Activated CD8-positive, alpha-beta memory T cell treated with anti-CD3 and anti-CD28 coated beads, Interleukin-2, amount 50 U/mL, for 1 hour (primary cell): ENCODE data around the gene DUSP22.

Source experiments
- DNase-seq: peaks from one replicate; pipeline ENCODE4 v3.0.0-alpha.2; 2020; ENCODE audit errors: extremely low read depth

Gene DUSP22

GRCh38 chr6:380234-381218 lies 88.2 kb downstream of the DUSP22 start:
- no peak for DNase-seq

- DNase-seq, result no peak
Measured at GRCh38 chr6:381742-382461, 89.6 kb downstream of the DUSP22 start.

DNA sequence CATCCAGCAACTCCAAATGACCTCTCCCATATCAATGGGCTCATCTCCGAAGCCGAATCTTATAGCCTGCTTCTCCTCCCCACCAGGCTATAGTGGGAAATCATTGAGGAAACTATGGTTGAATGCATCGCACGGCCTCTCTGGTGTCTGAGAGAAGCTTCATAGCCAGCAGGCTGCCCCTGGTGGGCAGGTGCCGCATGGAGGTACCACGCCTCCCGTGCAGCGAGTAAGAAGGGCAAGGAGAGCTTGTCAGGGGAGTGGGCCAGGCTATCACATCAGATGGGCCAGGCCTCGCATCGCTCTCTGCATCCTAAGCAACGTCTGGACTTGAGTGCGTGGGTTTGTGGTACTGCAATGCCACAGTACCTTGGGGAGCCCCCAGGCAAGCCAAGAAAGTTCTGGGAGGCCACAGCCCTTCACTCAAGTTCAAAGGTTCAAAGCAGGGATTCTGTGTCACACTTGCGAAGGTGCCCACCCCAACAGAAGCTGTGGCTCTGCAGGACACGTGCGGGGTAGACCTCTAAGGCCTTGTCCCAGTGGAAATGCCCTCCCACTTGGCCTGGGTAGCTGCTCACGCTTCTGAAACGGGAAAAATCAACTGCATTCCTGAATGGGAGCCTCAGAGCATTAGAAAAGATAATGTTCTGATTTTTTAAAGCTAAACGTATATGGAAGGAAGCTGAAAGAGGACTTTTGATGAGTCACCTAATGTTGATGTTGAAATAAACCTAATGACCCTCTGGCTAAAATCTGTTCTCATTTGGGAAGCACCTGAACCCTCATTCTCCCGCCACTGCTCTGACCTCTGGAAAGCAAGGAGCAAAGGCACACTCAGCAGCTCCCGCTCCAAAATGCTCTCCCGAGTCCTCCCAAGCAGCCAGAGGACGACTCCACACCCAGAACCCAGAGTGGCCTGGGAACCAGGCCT lies 90.9 kb downstream of the DUSP22 start:
- no peak for DNase-seq

DNA sequence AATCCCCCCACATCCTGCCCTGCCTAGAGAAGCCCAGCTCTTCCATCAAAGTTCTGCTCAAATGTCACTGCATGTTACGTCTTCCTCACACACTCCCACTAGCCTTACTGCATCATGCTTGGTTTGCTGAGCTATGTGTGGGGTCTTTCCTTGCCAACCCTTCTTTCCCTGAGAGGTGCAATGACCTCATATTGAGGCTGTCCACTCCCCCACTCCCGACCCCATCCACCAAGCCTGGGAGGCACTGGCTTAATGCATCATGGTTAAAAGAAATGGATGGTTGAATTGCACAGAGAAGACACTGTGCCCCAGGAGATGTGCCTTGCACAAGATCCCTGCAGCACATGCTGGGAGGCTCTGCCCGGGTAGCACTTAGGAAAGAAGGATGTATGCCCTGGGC lies 91.6 kb downstream of the DUSP22 start:
- DNase-seq, result no peak

DNA sequence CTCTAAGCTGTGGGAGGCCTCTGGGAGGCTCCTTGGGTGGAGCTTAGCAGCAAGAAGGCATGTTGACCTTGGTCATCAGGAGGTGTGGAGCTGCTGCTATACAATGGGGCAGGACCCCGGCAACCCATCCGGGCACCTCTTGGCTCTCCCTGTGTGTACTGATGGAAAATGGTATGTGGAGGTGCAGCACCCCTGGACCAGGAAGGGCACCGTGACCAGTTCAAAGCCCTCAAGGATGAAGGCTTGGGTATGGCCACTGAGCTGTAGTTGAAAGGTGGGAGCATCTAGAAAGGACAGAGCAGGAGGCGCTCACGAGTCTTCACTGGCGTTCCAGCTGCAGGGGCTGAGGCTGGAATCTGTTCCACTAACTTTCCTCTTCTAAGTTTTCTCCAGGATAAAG lies 92.6 kb downstream of the DUSP22 start:
- no peak for DNase-seq

DNA sequence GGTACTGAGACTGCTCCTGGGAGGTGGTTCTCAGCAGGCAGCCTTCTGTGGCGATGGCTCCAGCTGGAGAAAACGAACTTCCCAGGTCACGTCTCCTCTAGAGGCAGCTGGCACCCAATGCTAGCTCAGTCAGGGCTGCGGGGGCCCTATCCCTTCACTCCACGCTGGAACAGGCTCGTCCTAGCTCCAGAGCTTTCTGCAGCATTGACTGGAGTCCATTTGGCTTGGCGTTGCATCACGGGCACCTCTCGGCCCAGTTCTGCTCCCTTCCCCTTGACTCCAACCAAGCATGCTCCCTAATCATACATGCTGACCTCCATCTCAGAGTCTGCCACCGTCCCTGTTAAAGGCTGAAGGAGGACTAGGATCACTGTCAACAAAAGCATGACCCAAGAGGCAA lies 93.3 kb downstream of the DUSP22 start:
- DNase-seq, result no peak

DNA sequence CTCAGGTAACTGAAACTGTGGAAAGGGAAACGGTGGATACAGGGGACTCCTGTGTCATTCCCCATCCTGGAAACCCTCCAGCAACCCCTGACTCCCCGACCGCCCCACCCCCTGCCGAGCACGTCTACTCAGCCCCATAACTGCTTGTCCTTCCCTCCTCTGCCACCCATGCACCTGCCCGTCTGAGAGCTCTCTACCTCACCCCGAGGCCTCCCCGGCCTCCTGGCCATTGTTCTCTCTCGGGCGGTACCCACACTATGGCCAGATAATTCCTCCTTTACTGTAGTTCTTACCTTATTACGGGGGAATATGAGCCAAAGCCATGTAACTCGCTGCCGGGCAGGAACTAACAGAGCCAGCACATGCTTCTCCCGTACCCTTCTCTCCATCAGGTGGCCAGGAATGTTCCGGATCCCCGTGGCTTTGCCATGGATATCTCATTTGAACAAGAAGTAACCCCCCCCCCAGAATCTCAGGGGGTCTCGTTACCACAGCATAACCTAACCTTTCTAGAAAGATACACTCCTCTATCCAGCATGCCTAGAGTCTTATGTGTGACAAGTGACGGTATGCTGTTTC lies 94.5 kb downstream of the DUSP22 start:
- DNase-seq, result no peak

- no peak for DNase-seq
Measured at GRCh38 chr6:387293-387741, 95.0 kb downstream of the DUSP22 start.

- no peak for DNase-seq
Measured at GRCh38 chr6:388202-388903, 96.1 kb downstream of the DUSP22 start.

DNA sequence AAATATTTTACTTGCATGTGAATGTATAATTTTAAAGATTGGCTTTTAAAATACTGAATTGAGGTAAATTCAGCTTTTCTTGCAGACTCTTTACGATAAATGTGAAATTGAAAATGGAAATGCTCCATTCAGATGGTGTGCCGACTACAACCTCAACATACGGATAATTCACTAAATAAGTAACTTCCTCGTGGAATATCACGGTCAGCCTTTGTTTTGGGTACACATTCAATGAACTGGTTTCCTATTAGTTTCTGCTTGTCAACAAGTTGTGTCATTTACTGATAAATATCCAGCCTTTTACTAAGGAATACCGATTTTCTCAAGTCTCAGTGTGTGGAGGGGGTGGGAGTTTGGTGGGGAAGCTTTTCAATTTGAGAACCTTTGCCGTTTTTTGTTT lies 96.9 kb downstream of the DUSP22 start:
- DNase-seq, result no peak

DNA sequence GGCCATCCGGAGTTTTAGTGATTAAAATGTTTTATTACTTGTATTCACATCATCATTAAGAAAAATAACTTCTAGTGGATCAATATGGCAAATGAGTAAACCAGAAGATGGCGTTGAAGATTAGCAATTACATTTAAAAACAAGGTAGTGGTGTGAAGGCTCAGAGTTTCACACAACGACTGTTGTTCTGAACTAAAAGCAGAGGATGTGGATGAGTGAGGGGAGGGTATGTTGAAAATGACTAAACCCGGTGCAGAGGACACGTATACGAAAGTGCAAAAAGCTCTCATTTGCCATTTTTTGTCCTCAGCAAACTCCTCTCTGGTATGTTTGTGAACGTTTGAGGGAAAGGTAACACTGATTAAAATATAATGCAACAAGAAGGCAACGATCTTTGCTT lies 97.3 kb downstream of the DUSP22 start:
- no peak for DNase-seq

DNA sequence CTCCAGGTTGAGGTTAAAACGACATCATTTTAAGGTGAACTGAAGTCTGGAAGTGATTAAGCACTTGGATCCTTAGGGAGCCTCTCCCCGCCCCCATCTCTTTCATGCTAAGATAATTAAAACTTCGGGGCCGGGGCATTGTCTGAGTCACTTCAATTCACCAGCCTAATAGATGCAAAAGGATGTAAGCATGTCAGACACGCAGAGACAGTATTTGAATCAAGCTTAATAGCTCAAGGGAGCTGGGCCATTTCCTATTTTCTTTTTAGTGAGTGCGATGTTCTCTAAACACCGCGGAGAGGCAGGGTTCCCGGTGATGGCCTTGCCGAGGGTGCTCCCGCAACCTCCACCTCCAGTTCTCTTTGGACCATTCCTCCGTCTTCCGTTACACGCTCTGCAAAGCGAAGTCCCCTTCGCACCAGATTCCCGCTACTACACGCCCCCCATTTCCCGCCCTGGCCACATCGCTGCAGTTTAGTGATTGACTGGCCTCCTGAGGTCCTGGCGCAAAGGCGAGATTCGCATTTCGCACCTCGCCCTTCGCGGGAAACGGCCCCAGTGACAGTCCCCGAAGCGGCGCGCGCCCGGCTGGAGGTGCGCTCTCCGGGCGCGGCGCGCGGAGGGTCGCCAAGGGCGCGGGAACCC lies 98.7 kb downstream of the DUSP22 start:
- no peak for DNase-seq

DNA sequence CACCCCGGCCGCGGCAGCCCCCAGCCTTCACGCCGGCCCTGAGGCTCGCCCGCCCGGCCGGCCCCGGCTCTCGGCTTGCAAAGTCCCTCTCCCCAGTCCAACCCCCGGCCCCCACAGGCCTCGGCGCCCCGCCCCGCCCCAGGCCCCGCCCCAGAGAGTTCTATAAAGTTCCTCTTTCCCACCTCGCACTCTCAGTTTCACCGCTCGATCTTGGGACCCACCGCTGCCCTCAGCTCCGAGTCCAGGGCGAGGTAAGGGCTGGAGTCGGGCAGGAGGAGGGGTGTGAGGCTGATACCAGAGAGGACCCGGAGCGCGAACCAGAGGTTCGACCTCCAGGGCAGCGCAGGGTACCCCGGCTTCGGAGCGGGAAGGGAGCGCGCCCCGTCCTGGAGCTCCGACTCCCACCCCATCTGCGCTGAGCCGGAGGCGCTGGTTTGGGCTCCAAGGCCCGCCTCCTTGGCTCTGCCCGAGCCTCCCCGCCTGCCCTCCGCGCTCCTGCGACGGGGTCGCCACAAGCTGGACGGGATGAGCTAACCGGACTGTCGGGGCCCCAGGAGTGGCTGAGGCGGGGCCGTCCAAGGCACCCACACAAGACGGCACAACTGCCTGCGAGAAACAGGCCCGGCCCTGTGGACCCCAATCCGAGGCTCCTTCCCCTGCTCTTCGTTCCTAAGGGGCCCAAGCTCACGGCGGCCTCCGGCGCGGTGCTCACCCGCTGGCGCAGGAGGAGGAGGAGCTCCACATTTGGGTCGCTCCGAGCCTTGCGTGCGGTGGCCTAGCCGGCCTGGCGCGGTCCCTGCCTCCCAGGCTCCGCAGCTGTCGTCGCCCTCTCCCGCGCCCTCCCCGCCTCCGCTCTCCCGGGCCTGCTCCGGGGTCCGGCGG lies 99.5 kb downstream of the DUSP22 start, which contains the start of gene IRF4:
TSS of gene IRF4 (plus strand) at position 194 of the 882 bp plus-strand sequence. CDS start 1,401 bp downstream, outside the sequence.
- no peak for DNase-seq

DNA sequence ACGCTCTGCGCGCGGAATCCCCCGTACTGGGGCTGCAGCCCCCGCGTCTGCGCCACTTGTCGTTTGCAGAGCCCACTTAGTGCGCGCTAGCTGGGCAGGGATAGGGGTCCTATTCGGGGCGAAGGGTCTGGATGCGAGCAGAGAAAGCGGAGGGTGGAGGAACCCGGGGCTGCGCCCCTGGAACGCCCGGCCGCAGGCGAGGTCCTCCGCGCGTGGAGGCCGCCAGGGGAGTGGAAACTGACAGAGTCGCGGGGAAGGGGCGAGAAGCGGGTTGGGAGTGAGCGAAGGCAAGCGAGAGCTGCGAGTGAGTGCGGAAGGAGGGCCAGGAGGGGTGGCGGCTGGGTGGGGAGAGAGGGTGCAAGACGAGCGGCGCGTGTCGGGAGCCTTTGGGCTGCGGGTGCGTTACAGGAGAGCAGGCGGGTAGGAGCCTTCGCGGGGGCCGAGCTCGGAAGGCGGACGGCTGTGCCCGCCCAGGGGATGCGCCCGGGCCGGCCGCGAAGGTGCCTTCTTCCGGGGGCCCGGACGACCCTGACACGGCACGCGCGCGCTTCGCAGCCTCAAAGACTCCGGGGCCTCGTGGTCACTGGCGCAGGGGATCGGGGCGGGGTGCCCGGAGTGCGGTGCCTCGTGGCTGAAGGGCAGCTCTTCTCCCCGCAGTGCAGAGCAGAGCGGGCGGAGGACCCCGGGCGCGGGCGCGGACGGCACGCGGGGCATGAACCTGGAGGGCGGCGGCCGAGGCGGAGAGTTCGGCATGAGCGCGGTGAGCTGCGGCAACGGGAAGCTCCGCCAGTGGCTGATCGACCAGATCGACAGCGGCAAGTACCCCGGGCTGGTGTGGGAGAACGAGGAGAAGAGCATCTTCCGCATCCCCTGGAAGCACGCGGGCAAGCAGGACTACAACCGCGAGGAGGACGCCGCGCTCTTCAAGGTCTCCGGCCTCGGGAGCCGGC lies 100.4 kb downstream of the DUSP22 start:
- DNase-seq, result no peak

DNA sequence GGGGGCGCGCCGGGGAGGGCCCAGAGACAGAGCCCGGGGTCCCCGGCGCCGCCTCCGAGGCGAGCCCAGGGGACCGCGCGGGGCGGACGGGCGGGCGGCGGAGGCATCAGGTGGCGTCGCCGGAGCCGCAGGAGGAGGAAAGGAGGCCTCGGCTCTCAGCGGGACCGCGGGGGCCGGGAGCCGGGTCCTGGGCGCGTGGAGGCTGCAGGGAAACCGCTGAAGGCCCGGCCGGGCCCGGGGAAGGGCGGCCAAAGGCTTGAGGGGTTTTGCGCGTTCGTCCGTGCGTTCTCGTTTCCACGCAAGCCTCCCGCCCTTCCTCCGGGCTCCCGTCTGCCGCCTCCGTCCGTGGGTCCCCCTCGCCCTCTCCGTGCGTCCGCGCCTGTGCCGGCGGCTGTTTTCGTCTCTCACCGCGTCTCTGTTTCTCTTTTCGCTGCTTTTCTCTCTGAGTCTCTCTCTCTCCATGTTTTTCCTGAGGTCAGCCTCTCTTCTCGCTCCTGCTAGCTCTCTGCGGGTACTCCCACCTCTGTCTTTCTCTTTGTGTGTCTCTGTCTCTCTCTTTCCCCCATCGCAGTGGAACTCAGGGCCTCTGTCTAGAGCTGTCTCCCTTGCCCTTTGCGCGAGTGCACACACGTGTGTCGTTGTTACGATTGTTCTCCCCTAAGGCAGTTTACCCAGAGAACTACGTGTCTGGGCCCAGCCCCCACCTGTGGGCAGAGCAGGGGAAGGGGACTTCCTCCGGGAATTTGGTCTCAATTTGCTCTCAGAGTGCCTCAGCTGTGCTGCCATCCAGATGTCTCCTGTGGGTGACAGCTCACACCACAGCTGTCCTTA lies 101.3 kb downstream of the DUSP22 start:
- DNase-seq, result no peak

- no peak for DNase-seq
Measured at GRCh38 chr6:394641-395289, 102.5 kb downstream of the DUSP22 start.
